GM19397 (cell line): Measurements from ENCODE around the gene ELMOD1.
A peak's percentile ranks its signal among the peaks of the same experiment; 100 is the strongest.
"Not testable (repeated sequence)": the region's sequence is repeated elsewhere in the genome, so short reads cannot be mapped to it uniquely, and the experiment has no call there.

Experiments
- ATAC-seq: cut with Tn5 transposase; IDR thresholded peaks from one replicate; pipeline ENCODE4 v1.9.1; 2021; ENCODE audit warnings: mild to moderate bottlenecking, moderate library complexity; ENCODE audit not compliant: unreplicated experiment

Gene ELMOD1

GRCh38 chr11:107590460-107591377 is at the start of gene ELMOD1:
Gene ELMOD1 (plus strand): TSS chr11:107591147. CDS start chr11:107618190, 27,043 bp downstream.
- ATAC-seq = peak; percentile 56

- ATAC-seq = no peak
These were observed 45.8 kb upstream of the ELMOD1 start for GRCh38 chr11:107545101-107545514.

- ATAC-seq = no peak
These were observed 43.0 kb upstream of the ELMOD1 start for GRCh38 chr11:107547961-107548360.

- peak; percentile 52 for ATAC-seq
These were observed 41.5 kb upstream of the ELMOD1 start for GRCh38 chr11:107549253-107549953.

- ATAC-seq = no peak
These were observed 41.0 kb upstream of the ELMOD1 start for GRCh38 chr11:107549954-107550285.

GRCh38 chr11:107550304-107550703 is 40.6 kb upstream of the ELMOD1 start:
- no peak for ATAC-seq

GRCh38 chr11:107561688-107562087 is 29.3 kb upstream of the ELMOD1 start:
- no peak for ATAC-seq

GRCh38 chr11:107562647-107563208 is 28.2 kb upstream of the ELMOD1 start:
- ATAC-seq = no peak

- no peak for ATAC-seq
These were observed 27.2 kb upstream of the ELMOD1 start for GRCh38 chr11:107563702-107564101.

- no peak for ATAC-seq
These were observed 26.1 kb upstream of the ELMOD1 start for GRCh38 chr11:107564877-107565218.

- peak; percentile 79 for ATAC-seq
These were observed 25.6 kb upstream of the ELMOD1 start, which contains the start of gene ALKBH8 for GRCh38 chr11:107565219-107565937. Gene ALKBH8 (minus strand): TSS chr11:107565735. CDS start chr11:107560893, 4,842 bp downstream.

- ATAC-seq = peak; percentile 2
These were observed 24.9 kb upstream of the ELMOD1 start for GRCh38 chr11:107565955-107566501.

- ATAC-seq = no peak
These were observed 24.4 kb upstream of the ELMOD1 start for GRCh38 chr11:107566569-107566968.

GRCh38 chr11:107567739-107568335 is 23.1 kb upstream of the ELMOD1 start:
- ATAC-seq = no peak

GRCh38 chr11:107570015-107570414 is 20.9 kb upstream of the ELMOD1 start:
- ATAC-seq = no peak

GRCh38 chr11:107573438-107573837 is 17.5 kb upstream of the ELMOD1 start:
- ATAC-seq = no peak

- not testable (repeated sequence) for ATAC-seq
These were observed 14.2 kb upstream of the ELMOD1 start for GRCh38 chr11:107576497-107577345.

GRCh38 chr11:107577346-107577711 is 13.6 kb upstream of the ELMOD1 start:
- no peak for ATAC-seq

- ATAC-seq = not testable (repeated sequence)
These were observed 11.8 kb upstream of the ELMOD1 start for GRCh38 chr11:107579169-107579568.
